T-cell (primary cell): ENCODE data around the gene OPA1. TPM values are rescaled to one million over a fixed set of nuclear protein-coding genes. Genes with fewer than 3 reads are reported as not detected.

Source experiments
- ATAC-seq, 4 experiments: fragments of 200-7000 bp in 3 of 4; fragments of 150-1000 bp in 1 of 4; cut with Tn5 transposase; replicated peaks in 1 of 4; 1 replicate in 3 of 4; 2 replicates in 1 of 4; pipeline ENCODE4 v1.10.0; 2021; ENCODE audit warnings: moderate library complexity in 3 of 4, mild to moderate bottlenecking in 2 of 4, moderate number of reproducible peaks in 1 of 4
- CTCF ChIA-PET, 2 donors: fragments of 300-600 bp; sonication (Branson Sonifier 250); formaldehyde crosslinking; loops; one replicate each; lab custom pipeline; 2022; ENCODE audit warnings: antibody characterized with exemption in 2 of 2; lab: Charles Lee
- POLR2A ChIA-PET, 2 donors: fragments of 300-600 bp; sonication (Branson Sonifier 250); formaldehyde crosslinking; loops; one replicate each; lab custom pipeline; 2022; ENCODE audit warnings: antibody characterized with exemption in 2 of 2; lab: Charles Lee
- DNase-seq, 35 experiments: peaks; one replicate each; pipeline versions ENCODE4 v3.0.0 to v3.0.0-alpha.2; 2013 to 2023
- H3K27ac ChIP-seq: one replicate; pipeline ENCODE4 v1.5.1; 2013; ENCODE audit warnings: low read length
- H3K27me3 ChIP-seq, 2 experiments: replicated peaks in 1 of 2; 1 replicate in 1 of 2; 2 replicates in 1 of 2; pipeline versions ENCODE4 v1.6.1 to v1.7.0; 2013; ENCODE audit warnings: low read length in 1 of 2, mixed read lengths in 1 of 2; ENCODE audit not compliant: control insufficient read depth in 2 of 2, insufficient read depth in 2 of 2; ENCODE audit errors: extremely low read depth in 1 of 2
- H3K36me3 ChIP-seq, 2 donors: 1 replicate in 1 of 2; 2 replicates in 1 of 2; pipeline versions ENCODE4 v1.6.1 to v1.7.0; 2013; ENCODE audit warnings: low read length in 1 of 2; ENCODE audit not compliant: control insufficient read depth in 2 of 2, insufficient read depth in 1 of 2; ENCODE audit errors: extremely low read depth in 1 of 2
- H3K4me1 ChIP-seq, 2 experiments: 1 replicate in 1 of 2; 2 replicates in 1 of 2; pipeline versions ENCODE4 v1.6.1 to v1.7.0; 2013; ENCODE audit warnings: low read length in 2 of 2, mixed read lengths in 1 of 2; ENCODE audit not compliant: insufficient read depth in 2 of 2, control insufficient read depth in 1 of 2; ENCODE audit errors: extremely low read depth in 1 of 2
- H3K4me3 ChIP-seq, 2 donors: 1 replicate in 1 of 2; 2 replicates in 1 of 2; pipeline versions ENCODE4 v1.5.1 to v1.7.0; 2013; ENCODE audit warnings: mild to moderate bottlenecking in 2 of 2, low read length in 1 of 2, moderate library complexity in 1 of 2; ENCODE audit not compliant: control insufficient read depth in 1 of 2; ENCODE audit errors: extremely low read depth in 1 of 2
- H3K9me3 ChIP-seq: 2 replicates; pipeline ENCODE4 v1.7.0; 2013
- H3K27ac Mint-ChIP-seq, 2 donors: one replicate each; pipeline ENCODE4 v1.8.0; 2020 to 2021; ENCODE audit warnings: mild to moderate bottlenecking in 2 of 2, mixed read lengths in 2 of 2
- H3K27me3 Mint-ChIP-seq, 2 donors: one replicate each; pipeline ENCODE4 v1.8.0; 2021 to 2022; ENCODE audit warnings: mixed read lengths in 2 of 2
- H3K36me3 Mint-ChIP-seq: one replicate; pipeline ENCODE4 v1.8.0; 2021; ENCODE audit warnings: mixed read lengths
- H3K4me1 Mint-ChIP-seq, 3 donors: one replicate each; pipeline ENCODE4 v1.8.0; 2020 to 2022; ENCODE audit warnings: mixed read lengths in 3 of 3, mild to moderate bottlenecking in 1 of 3
- H3K4me3 Mint-ChIP-seq, 3 donors: one replicate each; pipeline ENCODE4 v1.8.0; 2020 to 2022; ENCODE audit warnings: mild to moderate bottlenecking in 3 of 3, mixed read lengths in 3 of 3, moderate library complexity in 3 of 3
- H3K9me3 Mint-ChIP-seq, 3 donors: one replicate each; pipeline ENCODE4 v1.8.0; 2020 to 2022; ENCODE audit warnings: mixed read lengths in 3 of 3
- WGBS: methylation state at CpG from one replicate; pipeline ENCODE4 v1.1.5; 2013; ENCODE audit warnings: missing lambda C conversion rate; ENCODE audit not compliant: insufficient coverage; 5-methylcytosine and 5-hydroxymethylcytosine counted together
- total RNA-seq, 35 experiments: library from RNA in 6 of 35; stranded (reverse) in 6 of 35; fragments of 120-200 nt in 1 of 35; gene quantifications; one replicate each; pipeline versions ENCODE4 v1.2.1 to v1.2.4 and lab custom pipeline; 2013 to 2026

OPA1 gene
- total RNA-seq, 5 donors from 2014 or later (not counting 1 experiment from before 2014, with no cell fraction given): 40.5 to 56.1 (median 41.9) TPM

GRCh38 chr3:193746832-193747231 is 153.8 kb downstream of the OPA1 start:
- Histone ChIP-seq H3K27ac (no peak overlapping the region), H3K36me3 (no peaks in the 10 kb centered on the region), H3K4me1 (peaks cover 0 to 2% of the 10 kb centered on the region in 2 experiments), H3K27me3 (peaks cover 0 to 9% of the 10 kb centered on the region in 2 experiments), H3K9me3 (no peaks in the 10 kb centered on the region), H3K4me3 (no peak overlapping the region)
- no peak for DNase-seq
- no CpG with 5 or more reads among the region's 5 CpGs for WGBS
- no peak for ATAC-seq
- no peak overlapping the region for H3K4me3 Mint-ChIP-seq
- CTCF ChIA-PET: interaction anchor here in 1 of 2 donors (0.6 kb wide), 1 partner anchor 597 kb away, joined by 3 read pairs; no protein-coding TSS in a partner anchor
- peaks cover 5 to 8% (median 7%) of the 10 kb centered on the region in 3 donors for H3K4me1 Mint-ChIP-seq
- POLR2A ChIA-PET: no interaction called here
- no peaks in the 10 kb centered on the region for H3K9me3 Mint-ChIP-seq
- peaks cover 0 to 13% of the 10 kb centered on the region in 2 donors for H3K27me3 Mint-ChIP-seq
- H3K36me3 Mint-ChIP-seq: no peaks in the 10 kb centered on the region
- H3K27ac Mint-ChIP-seq: no peak overlapping the region

Other genes with a start within 250 kb of the OPA1 start
- not detected for gene ATP13A5, start 214.5 kb upstream of the OPA1 start, total RNA-seq
- gene ATP13A4, start 38.3 kb upstream of the OPA1 start, total RNA-seq: 1 to 10 TPM; 1.7 to 3.5 (median 2.0) TPM